Adrenal gland (tissue), 12 donors: ENCODE data around the gene GLMN. TPM values are rescaled to one million over a fixed set of nuclear protein-coding genes. Genes with fewer than 3 reads are reported as not detected.
A peak's percentile ranks its signal among the peaks of the same experiment; 100 is the strongest.
"Not testable (repeated sequence)": the region's sequence is repeated elsewhere in the genome, so short reads cannot be mapped to it uniquely, and the experiment has no call there.

Source experiments
- DNase-seq, 7 donors: peaks; one replicate each; pipeline ENCODE4 v3.0.0-alpha.2; 2019 to 2020
- H3K27ac ChIP-seq, 5 donors: fragments of 200-600 bp; sonication (generic) in 4 of 5; 1 replicate in 3 of 5; 2 replicates in 2 of 5; pipeline versions ENCODE4 v1.5.1 to v1.8.0; 2016 to 2020; ENCODE audit warnings: mild to moderate bottlenecking in 1 of 5
- H3K27me3 ChIP-seq: fragments of 200-600 bp; 2 replicates; pipeline ENCODE4 v1.8.0; 2021
- H3K36me3 ChIP-seq, 2 donors: fragments of 200-600 bp; replicated peaks in 1 of 2; 1 replicate in 1 of 2; 2 replicates in 1 of 2; pipeline versions ENCODE4 v1.5.1 to v1.8.0; 2018 to 2022
- H3K4me1 ChIP-seq, 2 donors: fragments of 200-600 bp; replicated peaks in 1 of 2; 1 replicate in 1 of 2; 2 replicates in 1 of 2; pipeline versions ENCODE4 v1.5.1 to v1.8.0; 2018 to 2021
- H3K4me3 ChIP-seq, 4 donors: fragments of 200-600 bp; sonication (generic) in 3 of 4; one replicate each; pipeline ENCODE4 v1.5.1; 2016 to 2018
- H3K9me3 ChIP-seq, 3 donors: fragments of 200-600 bp; sonication (generic) in 1 of 3; replicated peaks in 1 of 3; 1 replicate in 2 of 3; 2 replicates in 1 of 3; pipeline versions ENCODE4 v1.5.1 to v1.8.0; 2016 to 2021
- CTCF ChIP-seq, 6 experiments: fragments of 450-650 bp in 4 of 6; fragments of 200-600 bp in 2 of 6; sonication (generic) in 1 of 6; IDR thresholded peaks; 1 replicate in 5 of 6; 2 replicates in 1 of 6; pipeline versions ENCODE4 v1.5.1 to v1.8.0; 2016 to 2021; ENCODE audit warnings: antibody characterized with exemption in 6 of 6, mild to moderate bottlenecking in 2 of 6, moderate library complexity in 1 of 6
- POLR2A ChIP-seq, 2 donors: fragments of 450-650 bp; IDR thresholded peaks; one replicate each; pipeline ENCODE4 v1.6.1; 2017; ENCODE audit warnings: antibody characterized with exemption in 2 of 2, mild to moderate bottlenecking in 2 of 2, moderate library complexity in 1 of 2
- WGBS, 4 donors: extraction: QIAGEN DNeasy Blood & Tissue Kit in 2 of 4; methylation state at CpG; one replicate each; pipeline versions ENCODE4 v1.1.5 to v1.1.7; 2013 to 2017; 5-methylcytosine and 5-hydroxymethylcytosine counted together
- intact Hi-C, 2 donors: fragments of 100-400 bp; cut with DNase I; formaldehyde crosslinking; loops; one replicate each; pipeline versions ENCODE4 v1.14.1 to v1.15.0; 2022 to 2023
- polyA plus RNA-seq, 3 donors: library from polyadenylated mRNA; stranded (reverse); fragments of 200-250 nt in 2 of 3; fragments of 350-450 nt in 1 of 3; fragmentation: Illumina TruSeq in 1 of 3; extraction: RNeasy Lipid Tissue Mini Kit (QIAGEN cat#74804) in 1 of 3; gene quantifications; one replicate each; pipeline ENCODE4 v1.2.3, GENCODE V29; 2013 to 2014
- total RNA-seq, 9 donors: library from RNA; depleted of rRNA in 4 of 9; stranded (reverse); fragments of >200 nt in 4 of 9; fragments of 120-200 nt in 1 of 9; fragmentation: NEBNext Ultra II Directional in 1 of 9; extraction: Animal tissue kit (Norgen Biotek cat#: 25700) in 1 of 9; gene quantifications; one replicate each; pipeline versions ENCODE4 v1.1.0 to v1.2.4, GENCODE V29; 2013 to 2023
- donor health status: healthy with polysubstance abuse.
- donor health status: Bipolar disorder and iron deficiency.
- donor health status: DM: yes; HTN: yes; CAD: no.
- donor health status: DM: no; HTN: no; CAD: no.
- donor health status: DM: no; HTN: no; CAD: no.
- donor health status: DM: yes; HTN: yes; CAD: no.

Gene GLMN
- total and polyA plus RNA-seq, 12 donors = 1.1 to 73.1 (median 6.5) TPM

DNA sequence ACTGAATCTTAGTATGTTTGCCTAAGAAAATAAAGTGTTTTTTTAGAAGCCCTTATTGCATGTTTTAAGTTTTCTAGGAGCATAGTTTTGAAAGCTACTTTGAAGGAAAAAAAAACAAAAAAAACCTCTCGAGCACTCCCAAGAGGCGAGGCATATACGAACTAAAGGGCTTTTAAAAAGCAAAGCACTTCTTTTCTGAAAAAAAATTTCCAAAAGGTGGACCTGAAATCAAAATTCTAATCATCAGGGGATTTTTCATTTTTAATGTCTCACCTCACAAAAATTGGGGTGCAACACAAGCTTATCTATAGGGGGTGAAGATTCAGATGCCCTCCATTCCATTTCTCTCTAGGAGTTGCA lies 594 bp downstream of the GLMN start:
- no peaks in the 10 kb centered on the region for H3K27me3 ChIP-seq
- peak in 1 of 6 experiments; percentile 21 for TF ChIP-seq CTCF (IDR thresholded peaks at IDR 0.05)
- no peak for TF ChIP-seq POLR2A (IDR thresholded peaks at IDR 0.05)
- peaks cover 6 to 26% of the 10 kb centered on the region in 2 donors for H3K4me1 ChIP-seq
- peak overlapping the region; percentile 18 to 81 (median 75) for H3K4me3 ChIP-seq
- no peak for DNase-seq
- peaks cover 0 to 3% of the 10 kb centered on the region in 2 donors for H3K36me3 ChIP-seq
- intact Hi-C loops = loop anchor here (10.0 kb wide), 2 partner anchors 303 to 783 kb away; no protein-coding TSS in a partner anchor
- 4 to 12% (median 9%) methylated on average over 3 of the region's 3 CpGs for WGBS, 4 donors
- peak overlapping the region; percentile 72 to 96 (median 92) for H3K27ac ChIP-seq
- H3K9me3 ChIP-seq = no peaks in the 10 kb centered on the region

GRCh38 chr1:92291372-92291999 lies 7.3 kb downstream of the GLMN start:
- Histone ChIP-seq H3K27ac (no peak overlapping the region), H3K4me1 (no peaks in the 10 kb centered on the region), H3K36me3 (peaks cover 0 to 8% of the 10 kb centered on the region in 2 donors), H3K4me3 (no peak overlapping the region), H3K9me3 (no peaks in the 10 kb centered on the region), H3K27me3 (no peaks in the 10 kb centered on the region)
- TF ChIP-seq CTCF (IDR thresholded peaks at IDR 0.05) (peak; percentile 44 to 74 (median 67)), POLR2A (IDR thresholded peaks at IDR 0.05) (no peak)
- peak in 1 of 7 donors; percentile 34 for DNase-seq
- 11 to 22% (median 16%) methylated on average over 3 of the region's 3 CpGs for WGBS, 4 donors
- intact Hi-C loops = loop anchor here (5.0 to 10.0 kb wide), 3 partner anchors 294 to 777 kb away; no protein-coding TSS in a partner anchor

DNA sequence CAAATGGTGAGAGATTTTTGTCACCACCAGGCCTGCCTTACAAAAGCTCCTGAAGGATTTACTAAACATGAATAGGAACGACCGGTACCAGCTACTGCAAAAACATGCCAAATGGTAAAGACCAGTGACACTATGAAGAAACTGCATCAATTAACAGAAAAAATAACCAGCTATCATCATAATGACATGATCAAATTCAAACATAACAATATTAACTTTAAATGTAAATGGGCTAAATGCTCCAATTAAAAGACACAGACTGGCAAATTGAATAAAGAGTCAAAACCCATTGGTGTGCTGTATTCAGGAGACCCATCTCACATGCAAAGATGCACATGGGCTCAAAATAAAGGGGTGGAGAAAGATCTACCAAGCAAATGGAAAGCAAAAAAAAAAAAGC lies 17.4 kb downstream of the GLMN start:
- H3K4me3 ChIP-seq, H3K4me1 ChIP-seq, H3K27ac ChIP-seq, intact Hi-C loops, DNase-seq, H3K36me3 ChIP-seq, H3K9me3 ChIP-seq, H3K27me3 ChIP-seq: not testable (repeated sequence)
- 97 to 100% (median 98%) methylated on average over 2 of the region's 2 CpGs for WGBS, 4 donors

DNA sequence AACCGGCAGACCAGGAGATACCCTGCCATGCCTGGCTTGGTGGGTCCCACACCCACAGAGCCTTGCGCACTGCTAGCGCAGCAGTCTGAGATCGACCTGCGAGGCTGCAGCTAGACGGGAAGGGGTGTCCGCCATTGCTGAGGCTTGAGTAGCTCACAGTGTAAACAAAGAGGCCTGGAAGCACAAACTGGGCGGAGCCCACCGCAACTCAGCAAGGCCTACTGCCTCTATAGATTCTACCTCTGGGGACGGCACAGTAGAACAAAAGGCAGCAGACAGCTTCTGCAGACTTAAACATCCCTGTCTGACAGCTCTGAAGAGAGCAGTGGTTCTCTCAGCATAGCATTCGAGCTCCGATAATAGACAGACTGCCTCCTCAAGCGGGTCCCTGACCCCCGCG lies 19.0 kb downstream of the GLMN start:
- not testable (repeated sequence) for H3K36me3 ChIP-seq

DNA sequence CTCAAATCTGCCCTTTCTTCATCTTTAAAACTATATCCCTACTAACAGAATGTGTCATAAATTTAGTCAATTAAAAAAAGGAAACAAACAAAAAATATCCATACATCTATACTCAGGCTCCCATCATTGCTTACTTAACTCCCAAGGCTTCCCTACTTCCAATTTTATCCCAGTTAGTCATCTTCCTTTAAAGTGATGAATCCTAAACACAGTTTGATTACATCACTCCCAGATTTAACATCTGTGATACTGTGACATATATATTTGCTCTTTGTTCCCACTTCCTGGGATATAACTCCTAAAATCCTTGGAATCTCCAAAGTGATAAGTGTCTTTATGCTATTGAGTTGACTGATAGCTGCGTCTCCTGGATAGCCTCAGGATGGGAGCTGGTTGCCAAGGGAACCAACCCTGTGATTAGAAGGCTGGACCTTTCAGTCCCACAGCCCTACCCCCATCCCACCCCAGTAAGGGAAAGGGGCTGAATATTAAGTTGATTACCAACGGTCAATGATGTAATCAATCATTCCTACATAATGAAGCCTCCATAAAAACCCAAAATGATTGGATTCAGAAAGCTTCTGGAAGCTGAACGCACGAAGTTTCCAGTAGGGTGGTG lies 21.6 kb downstream of the GLMN start:
- TF ChIP-seq POLR2A (IDR thresholded peaks at IDR 0.05) (no peak), CTCF (IDR thresholded peaks at IDR 0.05) (no peak)
- intact Hi-C loops = no loop called here
- no peak for DNase-seq

More for the DNA sequence above, 19.0 kb downstream of the GLMN start:
- H3K4me1 ChIP-seq, H3K27ac ChIP-seq, DNase-seq, H3K4me3 ChIP-seq, intact Hi-C loops, H3K9me3 ChIP-seq, H3K27me3 ChIP-seq: not testable (repeated sequence)
- 96 to 100% (median 97%) methylated on average over 9 to 15 of the region's 15 CpGs for WGBS, 4 donors

More for the DNA sequence above, 21.6 kb downstream of the GLMN start:
- no peaks in the 10 kb centered on the region for H3K9me3 ChIP-seq
- H3K4me1 ChIP-seq = no peaks in the 10 kb centered on the region
- WGBS, 4 donors = 93 to 97% (median 96%) methylated on average over 4 of the region's 4 CpGs
- H3K27ac ChIP-seq = no peak overlapping the region
- H3K36me3 ChIP-seq = no peaks in the 10 kb centered on the region
- no peaks in the 10 kb centered on the region for H3K27me3 ChIP-seq
- H3K4me3 ChIP-seq = no peak overlapping the region
